Measurements from ENCODE around the gene MIER1.

Gene MIER1

GRCh38 chr1:66929999-66930822 is 5.4 kb downstream of the MIER1 start:
- no peaks in the 10 kb centered on the region for H3K27me3 Mint-ChIP-seq
- peak overlapping the region; percentile 83 to 97 for H3K4me3 Mint-ChIP-seq
- DNase-seq = peak; percentile 96
- ATAC-seq = peak; percentile 84
- no peaks in the 10 kb centered on the region for H3K9me3 Mint-ChIP-seq
- H3K4me1 Mint-ChIP-seq = peaks cover 65% of the 10 kb centered on the region
- H3K27ac Mint-ChIP-seq = peak overlapping the region; percentile 96 to 98

- peaks cover 70% of the 10 kb centered on the region for H3K4me1 Mint-ChIP-seq
- H3K27ac Mint-ChIP-seq = peak overlapping the region; percentile 93 to 98
- peak overlapping the region; percentile 83 to 97 for H3K4me3 Mint-ChIP-seq
- DNase-seq (no peak), ATAC-seq (no peak)
- H3K27me3 Mint-ChIP-seq = no peaks in the 10 kb centered on the region
- H3K9me3 Mint-ChIP-seq = no peaks in the 10 kb centered on the region
Observed at GRCh38 chr1:66930823-66931174, 6.0 kb downstream of the MIER1 start.

GRCh38 chr1:66931590-66931989 is 6.8 kb downstream of the MIER1 start:
- Mint-ChIP-seq H3K9me3 (no peaks in the 10 kb centered on the region), H3K4me1 (peaks cover 69% of the 10 kb centered on the region), H3K4me3 (peak overlapping the region; percentile 83 to 97), H3K27ac (peak overlapping the region; percentile 85 to 98), H3K27me3 (no peaks in the 10 kb centered on the region)
- ATAC-seq (peak; percentile 31), DNase-seq (no peak)

DNA sequence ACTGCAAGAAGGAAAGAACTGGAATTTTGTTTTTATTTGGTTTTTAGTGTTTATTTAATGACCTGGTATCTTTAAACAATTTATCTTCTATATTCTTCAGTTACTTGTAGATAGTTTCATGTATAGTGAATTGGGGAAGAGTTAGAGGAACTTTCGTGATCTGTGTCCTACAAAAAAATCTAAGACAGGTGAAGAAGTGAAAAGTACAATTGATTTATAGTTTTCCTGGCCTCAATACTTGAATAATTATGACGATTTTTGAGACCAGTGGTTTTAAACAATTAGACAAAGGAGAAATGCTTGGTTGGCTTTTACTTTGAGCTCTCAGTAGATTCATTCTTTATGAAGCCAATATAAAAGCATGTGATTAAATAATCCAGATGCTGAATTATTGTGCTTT is 7.5 kb downstream of the MIER1 start:
- no peak for ATAC-seq

DNA sequence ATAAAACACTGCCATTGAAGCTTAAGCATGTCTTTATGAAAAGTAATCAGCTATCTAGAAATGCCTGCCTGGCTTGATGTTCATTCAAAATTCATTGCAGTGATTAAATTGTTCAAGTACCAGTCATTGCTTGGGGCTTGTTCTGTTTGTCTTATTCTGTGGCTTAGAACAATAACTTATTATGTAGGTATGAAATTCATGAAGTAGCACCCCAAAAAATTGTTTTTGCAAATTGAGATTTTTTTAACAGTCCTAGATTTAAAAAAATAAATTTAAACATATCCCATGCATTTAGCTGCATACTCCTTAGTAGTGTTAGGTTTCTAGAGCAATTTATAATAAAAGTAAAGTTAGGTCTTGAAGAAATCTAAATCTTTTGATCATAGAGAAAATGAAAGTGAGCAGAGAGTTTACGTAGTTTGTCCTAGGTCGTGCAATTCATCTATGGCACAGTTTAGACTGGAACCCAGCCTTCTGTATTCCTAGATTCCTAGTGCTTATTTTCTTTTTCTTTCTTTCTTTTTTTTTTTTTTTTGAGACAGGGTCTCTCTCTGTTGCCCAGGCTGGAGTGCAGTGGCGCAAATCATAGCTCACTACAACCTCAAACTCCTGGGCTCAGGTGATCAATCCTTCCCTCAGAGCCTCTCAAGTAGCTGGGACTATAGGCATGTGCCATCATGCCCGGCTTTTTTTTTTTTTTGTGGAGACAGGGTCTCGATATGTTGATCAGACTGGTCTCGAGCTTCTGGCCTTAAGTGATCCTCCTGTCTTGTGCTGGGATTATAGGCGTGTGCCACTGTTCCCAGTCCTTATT is 9.3 kb downstream of the MIER1 start:
- Mint-ChIP-seq H3K9me3 (no peaks in the 10 kb centered on the region), H3K4me1 (peaks cover 69% of the 10 kb centered on the region), H3K27ac (peak overlapping the region; percentile 57 to 80), H3K4me3 (peak overlapping the region; percentile 78 to 97), H3K27me3 (no peaks in the 10 kb centered on the region)
- DNase-seq = no peak
- no peak for ATAC-seq

More for the DNA sequence above, 7.5 kb downstream of the MIER1 start:
- H3K9me3 Mint-ChIP-seq = no peaks in the 10 kb centered on the region
- no peaks in the 10 kb centered on the region for H3K27me3 Mint-ChIP-seq
- peak overlapping the region; percentile 65 to 97 for H3K4me3 Mint-ChIP-seq
- H3K27ac Mint-ChIP-seq = peak overlapping the region; percentile 54 to 88
- H3K4me1 Mint-ChIP-seq = peaks cover 69% of the 10 kb centered on the region
- no peak for DNase-seq

DNA sequence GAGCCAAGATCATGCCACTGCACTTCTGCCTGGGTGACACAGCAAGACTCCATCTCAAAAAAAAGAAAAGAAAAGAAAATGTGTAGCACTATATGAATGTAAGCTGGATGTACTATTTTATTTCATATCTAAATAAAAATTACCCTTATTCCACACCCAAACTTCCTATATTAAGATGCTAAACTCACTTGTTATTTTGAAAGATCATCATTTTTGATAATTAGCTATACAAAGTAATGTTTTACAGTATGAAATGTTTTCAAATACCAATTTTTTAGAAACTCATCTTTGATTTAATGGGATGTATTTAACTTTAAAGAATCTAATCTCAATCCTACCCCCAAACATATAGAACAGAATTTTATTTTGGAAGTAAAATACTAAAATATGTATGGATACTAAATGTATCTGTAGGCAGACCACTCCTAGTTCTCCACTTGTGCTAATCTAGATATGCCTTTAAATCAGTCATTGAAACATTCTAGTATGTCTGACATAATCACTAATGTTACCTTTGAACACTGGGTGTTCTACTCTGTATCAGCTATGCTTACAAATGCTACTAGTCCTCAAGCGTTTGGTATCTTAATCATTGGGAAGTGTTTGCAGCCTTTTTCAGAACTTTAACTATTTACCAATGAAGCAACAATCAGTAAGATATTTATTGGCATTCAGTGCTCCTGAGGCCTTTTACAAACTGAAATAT is 12.9 kb downstream of the MIER1 start:
- Mint-ChIP-seq H3K27me3 (no peaks in the 10 kb centered on the region), H3K27ac (peak overlapping the region in 1 of 2 donors; percentile 87), H3K4me3 (no peak overlapping the region), H3K4me1 (peaks cover 87% of the 10 kb centered on the region), H3K9me3 (no peaks in the 10 kb centered on the region)
- DNase-seq (no peak), ATAC-seq (no peak)

DNA sequence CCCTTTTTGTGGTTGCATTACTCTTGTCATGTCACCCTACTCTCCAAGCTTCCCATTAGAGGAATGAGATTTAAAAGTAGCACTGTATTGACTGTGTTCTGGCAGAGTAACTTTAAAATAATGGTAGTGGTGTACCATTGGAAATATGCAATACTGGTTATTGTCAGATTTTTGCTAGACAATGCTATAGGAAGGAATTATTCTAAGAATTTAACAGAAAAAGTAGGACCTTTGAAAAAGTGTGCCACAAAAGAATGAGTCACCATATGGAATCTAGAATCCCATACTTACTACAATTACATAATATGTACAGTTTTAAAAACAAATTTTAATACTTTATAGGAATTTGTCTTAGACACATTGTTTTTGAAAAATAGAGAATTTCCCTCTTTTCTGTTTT is 13.8 kb downstream of the MIER1 start:
- Mint-ChIP-seq H3K9me3 (no peaks in the 10 kb centered on the region), H3K27me3 (no peaks in the 10 kb centered on the region), H3K4me1 (peaks cover 84% of the 10 kb centered on the region), H3K4me3 (no peak overlapping the region), H3K27ac (no peak overlapping the region)
- no peak for DNase-seq
- ATAC-seq = no peak

- DNase-seq (no peak), ATAC-seq (no peak)
- H3K4me1 Mint-ChIP-seq = peaks cover 68% of the 10 kb centered on the region
- no peak overlapping the region for H3K4me3 Mint-ChIP-seq
- H3K27me3 Mint-ChIP-seq = no peaks in the 10 kb centered on the region
- H3K9me3 Mint-ChIP-seq = no peaks in the 10 kb centered on the region
- H3K27ac Mint-ChIP-seq = no peak overlapping the region
Observed at GRCh38 chr1:66940981-66941380, 16.2 kb downstream of the MIER1 start.

DNA sequence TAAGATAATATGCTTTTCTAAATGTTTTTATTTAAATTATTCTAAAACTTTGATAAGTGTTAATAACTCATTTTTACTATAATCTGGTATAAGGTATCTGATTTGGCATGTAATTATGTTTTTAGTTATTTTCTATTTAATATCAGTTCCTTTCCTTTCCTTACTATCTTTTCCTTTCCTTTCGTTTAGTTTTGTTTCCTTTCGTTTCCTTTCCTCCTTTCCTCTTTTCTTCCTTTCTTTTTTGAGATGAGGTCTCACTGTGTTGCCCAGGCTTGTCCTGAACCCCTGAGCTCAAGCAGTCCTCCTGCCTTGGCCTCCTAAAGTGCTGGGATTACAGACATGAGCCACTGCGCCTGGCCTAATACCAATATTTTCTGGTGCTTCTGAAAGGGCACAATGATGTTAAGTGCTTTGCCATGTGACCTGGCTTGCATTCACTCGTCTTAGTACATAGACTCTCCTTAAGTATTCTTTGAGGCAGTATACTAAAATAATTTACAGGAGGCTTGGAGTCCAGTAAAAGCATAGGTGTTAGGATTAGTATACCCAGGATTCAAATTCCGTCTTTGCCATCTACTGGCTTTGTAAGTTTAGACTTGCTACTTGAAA is 18.7 kb downstream of the MIER1 start:
- Mint-ChIP-seq H3K4me1 (peaks cover 52% of the 10 kb centered on the region), H3K9me3 (no peaks in the 10 kb centered on the region), H3K4me3 (no peak overlapping the region), H3K27me3 (no peaks in the 10 kb centered on the region), H3K27ac (peak overlapping the region in 1 of 2 donors; percentile 74)
- no peak for ATAC-seq
- no peak for DNase-seq

DNA sequence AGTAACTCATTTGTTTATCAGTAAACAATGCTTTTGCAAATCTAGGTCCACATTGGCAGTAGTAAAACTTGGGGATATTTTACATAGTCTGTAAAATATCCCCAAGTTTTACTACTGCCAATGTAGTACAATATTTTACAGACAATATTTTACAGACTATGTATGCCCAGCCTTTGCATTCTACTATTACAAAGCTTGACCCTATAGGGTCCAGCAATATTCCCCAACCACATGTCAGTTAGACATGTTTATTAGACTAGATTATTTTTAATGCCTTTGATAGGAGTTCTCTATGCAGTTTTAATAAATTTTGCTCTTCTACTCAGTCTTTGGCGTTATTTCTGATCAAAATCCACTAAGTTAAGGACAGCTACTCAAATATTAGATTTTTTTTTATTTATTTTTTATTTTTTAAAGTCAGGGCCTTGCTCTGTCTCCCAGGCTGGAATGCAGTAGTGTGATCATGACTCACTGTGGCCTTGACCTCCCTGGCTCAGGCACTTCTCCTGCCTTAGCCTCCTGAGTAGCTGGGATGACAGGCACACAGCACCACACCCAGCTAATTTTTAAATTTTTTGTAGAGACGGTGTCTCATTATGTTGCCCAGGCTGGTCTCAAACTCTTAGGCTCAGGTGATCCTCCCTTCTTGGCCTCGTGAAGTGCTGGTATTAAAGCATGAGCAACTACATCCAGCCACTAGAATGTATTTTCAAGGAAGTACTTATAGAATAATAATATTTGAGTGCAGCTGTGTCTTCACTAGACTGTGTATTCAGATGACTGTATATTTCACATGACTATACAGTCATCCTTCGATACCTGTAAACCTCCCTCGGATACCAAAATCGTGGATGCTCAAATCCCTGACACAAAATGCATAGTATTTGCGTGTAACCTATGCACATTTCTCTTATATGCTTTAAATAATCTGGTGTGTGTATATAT is 19.8 kb downstream of the MIER1 start:
- Mint-ChIP-seq H3K27me3 (no peaks in the 10 kb centered on the region), H3K9me3 (no peaks in the 10 kb centered on the region), H3K4me3 (no peak overlapping the region), H3K4me1 (peaks cover 43% of the 10 kb centered on the region), H3K27ac (no peak overlapping the region)
- ATAC-seq (no peak), DNase-seq (no peak)

GRCh38 chr1:66945316-66945715 is 20.5 kb downstream of the MIER1 start:
- Mint-ChIP-seq H3K9me3 (no peaks in the 10 kb centered on the region), H3K27ac (no peak overlapping the region), H3K27me3 (no peaks in the 10 kb centered on the region), H3K4me1 (peaks cover 36% of the 10 kb centered on the region), H3K4me3 (no peak overlapping the region)
- DNase-seq = no peak
- ATAC-seq = no peak

DNA sequence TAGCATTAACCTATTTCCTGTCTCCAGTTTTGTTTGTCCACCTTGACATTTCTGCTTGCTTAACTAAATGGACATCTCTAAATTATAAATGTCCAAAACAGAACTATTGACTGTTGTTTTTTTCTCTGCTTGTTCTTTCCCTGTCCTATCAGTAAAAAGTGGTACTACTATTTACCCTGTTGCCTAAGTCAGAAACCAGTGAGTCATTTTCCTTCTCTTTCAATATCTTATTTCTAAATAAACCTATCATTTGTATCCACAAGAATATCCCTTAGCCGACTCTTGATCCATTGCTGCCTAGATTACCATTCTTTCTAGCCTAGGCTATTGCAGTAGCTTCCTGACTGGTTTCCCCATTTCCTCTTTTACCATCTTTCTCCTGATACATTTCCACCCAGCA is 22.5 kb downstream of the MIER1 start:
- ATAC-seq = no peak
- Mint-ChIP-seq H3K27ac (no peak overlapping the region), H3K4me3 (no peak overlapping the region), H3K4me1 (peaks cover 18% of the 10 kb centered on the region), H3K9me3 (no peaks in the 10 kb centered on the region), H3K27me3 (no peaks in the 10 kb centered on the region)
- no peak for DNase-seq

DNA sequence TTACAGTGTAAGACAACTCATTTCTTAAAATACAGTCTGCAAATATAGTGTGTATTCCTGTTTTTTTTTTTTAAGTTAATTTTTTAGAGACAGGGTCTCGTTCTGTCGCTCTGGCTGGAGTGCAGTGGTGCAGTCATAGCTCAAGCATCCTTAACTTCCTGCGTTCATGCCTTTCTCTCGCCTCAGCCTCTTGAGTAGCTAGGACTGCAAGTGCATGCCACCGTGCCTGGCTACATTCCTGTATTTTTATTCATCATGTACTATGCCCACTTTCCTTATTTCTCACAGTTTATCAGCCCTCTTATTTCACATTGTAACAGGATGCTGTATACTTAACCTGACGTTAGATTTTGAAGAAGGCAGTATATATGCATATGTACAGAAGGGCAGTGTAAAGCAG is 26.7 kb downstream of the MIER1 start:
- Mint-ChIP-seq H3K4me3 (no peak overlapping the region), H3K27ac (peak overlapping the region in 1 of 2 donors; percentile 16), H3K4me1 (peaks cover 18% of the 10 kb centered on the region), H3K27me3 (no peaks in the 10 kb centered on the region), H3K9me3 (no peaks in the 10 kb centered on the region)
- ATAC-seq (no peak), DNase-seq (no peak)

GRCh38 chr1:66954208-66954607 is 29.4 kb downstream of the MIER1 start:
- DNase-seq (no peak), ATAC-seq (no peak)
- H3K27me3 Mint-ChIP-seq = no peaks in the 10 kb centered on the region
- H3K4me3 Mint-ChIP-seq = no peak overlapping the region
- peak overlapping the region in 1 of 2 donors; percentile 81 for H3K27ac Mint-ChIP-seq
- H3K9me3 Mint-ChIP-seq = no peaks in the 10 kb centered on the region
- peaks cover 18% of the 10 kb centered on the region for H3K4me1 Mint-ChIP-seq
